ENCODE results near the gene NRCAM.

The NRCAM gene

GRCh38 chr7:108193594-108194498 is 262.4 kb downstream of the NRCAM start:
- DNase-seq: no peak

- DNase-seq: no peak
Observed at GRCh38 chr7:108190891-108191290, 265.3 kb downstream of the NRCAM start.

GRCh38 chr7:108189733-108190388 is 266.4 kb downstream of the NRCAM start:
- no peak for DNase-seq

- no peak for DNase-seq
Observed at GRCh38 chr7:108188724-108189123, 267.5 kb downstream of the NRCAM start.

GRCh38 chr7:108181073-108181985 is 274.9 kb downstream of the NRCAM start:
- DNase-seq: peak; percentile 19 to 83

GRCh38 chr7:108178398-108178797 is 277.8 kb downstream of the NRCAM start:
- DNase-seq: no peak

GRCh38 chr7:108171164-108171563 is 285.1 kb downstream of the NRCAM start:
- no peak for DNase-seq

- no peak for DNase-seq
Observed at GRCh38 chr7:108170251-108170650, 286.0 kb downstream of the NRCAM start.

- DNase-seq: no peak
Observed at GRCh38 chr7:108167460-108167859, 288.8 kb downstream of the NRCAM start.

GRCh38 chr7:108166687-108167086 is 289.5 kb downstream of the NRCAM start:
- no peak for DNase-seq

- no peak for DNase-seq
Observed at GRCh38 chr7:108165723-108166122, 290.5 kb downstream of the NRCAM start.

- no peak for DNase-seq
Observed at GRCh38 chr7:108164946-108165345, 291.3 kb downstream of the NRCAM start.

- no peak for DNase-seq
Observed at GRCh38 chr7:108164342-108164741, 291.9 kb downstream of the NRCAM start.

GRCh38 chr7:108158776-108159175 is 297.5 kb downstream of the NRCAM start:
- DNase-seq: no peak

- DNase-seq: no peak
Observed at GRCh38 chr7:108157606-108158335, 298.5 kb downstream of the NRCAM start.

GRCh38 chr7:108156897-108157605 is 299.2 kb downstream of the NRCAM start:
- DNase-seq: peak; percentile 41 to 56

GRCh38 chr7:108152198-108152597 is 304.0 kb downstream of the NRCAM start:
- DNase-seq: no peak

- DNase-seq: no peak
Observed at GRCh38 chr7:108149908-108150307, 306.3 kb downstream of the NRCAM start.

GRCh38 chr7:108149119-108149518 is 307.1 kb downstream of the NRCAM start:
- no peak for DNase-seq

GRCh38 chr7:108147031-108147563 is 309.1 kb downstream of the NRCAM start:
- DNase-seq: no peak

- DNase-seq: peak; percentile 24 to 82
Observed at GRCh38 chr7:108146070-108146842, 310.0 kb downstream of the NRCAM start.

Measured in inflammatory macrophage treated with lipopolysaccharide for 1 hour (primary cell).